ENCODE results near the gene EDA2R.

The EDA2R gene

GRCh38 chrX:66638591-66639500, at the start of gene EDA2R:
Gene EDA2R (minus strand): TSS chrX:66639078. CDS start chrX:66616020, 23,058 bp downstream.
- peak; percentile 18 to 47 for DNase-seq

GRCh38 chrX:66684196-66684595, 45.3 kb upstream of the EDA2R start:
- no peak for DNase-seq

- DNase-seq = no peak
Observed at GRCh38 chrX:66680451-66680850, 41.6 kb upstream of the EDA2R start.

GRCh38 chrX:66677430-66677829, 38.6 kb upstream of the EDA2R start:
- no peak for DNase-seq

GRCh38 chrX:66676990-66677389, 38.1 kb upstream of the EDA2R start:
- DNase-seq = no peak

GRCh38 chrX:66676413-66676812, 37.5 kb upstream of the EDA2R start:
- no peak for DNase-seq

- DNase-seq = no peak
Observed at GRCh38 chrX:66675541-66675940, 36.7 kb upstream of the EDA2R start.

- no peak for DNase-seq
Observed at GRCh38 chrX:66674506-66674905, 35.6 kb upstream of the EDA2R start.

GRCh38 chrX:66672106-66672505, 33.2 kb upstream of the EDA2R start:
- DNase-seq = no peak

- DNase-seq = no peak
Observed at GRCh38 chrX:66654411-66654810, 15.5 kb upstream of the EDA2R start.

GRCh38 chrX:66635360-66635759, 3.5 kb downstream of the EDA2R start:
- DNase-seq = no peak

- no peak for DNase-seq
Observed at GRCh38 chrX:66634272-66634671, 4.6 kb downstream of the EDA2R start.

GRCh38 chrX:66633541-66633940, 5.3 kb downstream of the EDA2R start:
- DNase-seq = no peak

- no peak for DNase-seq
Observed at GRCh38 chrX:66632981-66633380, 5.9 kb downstream of the EDA2R start.

GRCh38 chrX:66632473-66632872, 6.4 kb downstream of the EDA2R start:
- no peak for DNase-seq

GRCh38 chrX:66625525-66625924, 13.4 kb downstream of the EDA2R start:
- peak in 1 of 2 donors; percentile 1 for DNase-seq

GRCh38 chrX:66622209-66622608, 16.7 kb downstream of the EDA2R start:
- no peak for DNase-seq

- no peak for DNase-seq
Observed at GRCh38 chrX:66616944-66617343, 21.9 kb downstream of the EDA2R start.

- DNase-seq = no peak
Observed at GRCh38 chrX:66602381-66602938, 36.4 kb downstream of the EDA2R start.

GRCh38 chrX:66601522-66601921, 37.4 kb downstream of the EDA2R start:
- no peak for DNase-seq

- DNase-seq = no peak
Observed at GRCh38 chrX:66579219-66579618, 59.7 kb downstream of the EDA2R start.

GRCh38 chrX:66553973-66554372, 84.9 kb downstream of the EDA2R start:
- DNase-seq = no peak

GRCh38 chrX:66547847-66548369, 91.0 kb downstream of the EDA2R start:
- DNase-seq = no peak
